ENCODE data around the gene RDH14. TPM values are rescaled to one million over a fixed set of nuclear protein-coding genes. Genes with fewer than 3 reads are reported as not detected.

RDH14 gene, protein sequence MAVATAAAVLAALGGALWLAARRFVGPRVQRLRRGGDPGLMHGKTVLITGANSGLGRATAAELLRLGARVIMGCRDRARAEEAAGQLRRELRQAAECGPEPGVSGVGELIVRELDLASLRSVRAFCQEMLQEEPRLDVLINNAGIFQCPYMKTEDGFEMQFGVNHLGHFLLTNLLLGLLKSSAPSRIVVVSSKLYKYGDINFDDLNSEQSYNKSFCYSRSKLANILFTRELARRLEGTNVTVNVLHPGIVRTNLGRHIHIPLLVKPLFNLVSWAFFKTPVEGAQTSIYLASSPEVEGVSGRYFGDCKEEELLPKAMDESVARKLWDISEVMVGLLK
- total RNA-seq (2014; rRNA removed; shearing (Covaris generic)) = 13.6 and 13.9 TPM in 2 replicates

DNA sequence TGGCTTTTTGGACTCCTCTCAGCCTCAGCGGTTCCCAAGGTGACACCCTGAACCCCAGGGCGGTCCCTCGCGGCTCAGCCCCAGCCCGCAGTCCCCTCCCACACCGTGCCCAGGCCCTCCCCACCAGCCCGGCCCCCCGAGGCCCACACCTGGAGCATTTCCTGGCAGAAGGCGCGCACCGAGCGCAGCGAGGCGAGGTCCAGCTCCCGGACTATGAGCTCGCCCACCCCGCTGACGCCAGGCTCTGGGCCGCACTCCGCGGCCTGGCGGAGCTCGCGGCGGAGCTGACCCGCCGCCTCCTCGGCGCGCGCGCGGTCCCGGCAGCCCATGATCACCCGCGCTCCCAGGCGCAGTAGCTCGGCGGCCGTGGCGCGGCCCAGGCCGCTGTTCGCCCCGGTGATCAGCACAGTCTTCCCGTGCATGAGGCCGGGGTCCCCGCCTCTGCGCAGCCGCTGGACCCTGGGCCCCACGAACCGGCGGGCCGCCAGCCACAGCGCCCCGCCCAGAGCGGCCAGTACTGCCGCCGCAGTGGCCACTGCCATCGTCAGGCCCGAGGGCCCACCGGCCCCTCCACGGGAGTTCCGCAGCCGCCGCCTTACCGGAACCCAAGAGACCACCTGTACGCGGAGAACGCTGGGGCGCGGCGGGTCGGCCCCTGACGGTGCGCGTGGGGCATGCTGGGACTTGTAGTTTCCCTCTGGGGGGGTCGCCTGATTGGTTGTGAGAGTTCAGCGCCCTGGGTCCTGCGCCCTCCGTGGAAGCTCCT lies at the start of gene RDH14:
Gene RDH14 (minus strand): TSS at position 623 of the 766 bp plus-strand sequence. CDS start 81 bp downstream, at position 542.
- peak; percentile 90 for DNase-seq (ENCODE audit: low read depth)

DNA sequence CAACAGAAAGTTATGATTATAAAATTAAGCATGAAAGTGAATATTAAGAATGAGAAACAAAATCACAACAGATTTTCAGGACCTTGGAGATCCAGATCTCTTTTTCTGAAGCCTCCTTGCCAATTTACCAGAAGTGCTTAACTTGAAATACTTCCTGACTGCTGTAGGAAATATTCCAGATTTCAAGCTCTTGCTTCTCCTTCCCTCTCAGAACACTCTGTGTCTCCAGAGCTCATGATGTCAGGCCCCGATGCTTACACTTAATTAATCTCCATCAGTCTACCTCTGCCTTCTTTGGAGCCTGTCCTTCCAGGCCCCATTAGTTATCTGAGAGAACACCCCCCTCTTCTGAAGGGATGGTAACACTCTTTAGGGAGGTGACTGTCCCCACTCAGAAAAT lies 49.6 kb upstream of the RDH14 start:
- DNase-seq (ENCODE audit: low read depth) = no peak

DNA sequence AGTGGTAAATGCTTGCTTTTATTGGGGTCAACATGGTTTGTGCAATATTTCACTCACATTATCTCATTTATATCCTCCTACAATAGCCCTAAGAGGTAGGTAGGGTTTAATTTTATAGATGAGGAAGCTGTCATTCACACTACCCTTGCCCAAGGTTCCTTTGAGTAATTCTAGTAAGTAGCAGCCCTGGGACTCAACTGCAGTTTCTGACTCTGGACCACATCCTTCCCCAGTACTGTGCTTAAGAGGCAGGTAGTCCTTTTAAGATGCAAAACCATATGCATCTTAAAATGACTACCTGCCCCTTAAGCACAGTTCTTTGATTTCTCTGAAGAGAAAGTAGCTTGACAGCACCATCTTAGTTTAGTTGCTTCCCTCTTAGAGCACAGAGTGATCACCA lies 44.7 kb upstream of the RDH14 start:
- DNase-seq (ENCODE audit: low read depth) = no peak

DNA sequence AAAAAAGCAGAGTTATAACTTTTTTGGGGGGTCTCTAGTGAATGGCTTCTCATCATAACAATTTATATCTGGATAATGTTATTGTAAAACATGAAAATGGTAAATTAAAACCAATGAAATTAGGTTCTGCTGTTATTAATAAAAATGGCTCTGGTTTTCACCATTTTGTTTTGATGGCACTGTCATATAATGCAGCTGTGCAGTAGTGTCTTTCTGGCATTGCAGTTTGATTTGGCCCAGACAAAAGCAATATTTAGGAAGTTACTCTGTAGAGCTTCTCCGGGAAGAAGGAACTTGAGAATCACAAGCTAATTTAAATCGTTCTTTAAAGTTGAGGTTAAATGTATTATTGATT lies 44.1 kb upstream of the RDH14 start:
- DNase-seq (ENCODE audit: low read depth) = no peak

DNA sequence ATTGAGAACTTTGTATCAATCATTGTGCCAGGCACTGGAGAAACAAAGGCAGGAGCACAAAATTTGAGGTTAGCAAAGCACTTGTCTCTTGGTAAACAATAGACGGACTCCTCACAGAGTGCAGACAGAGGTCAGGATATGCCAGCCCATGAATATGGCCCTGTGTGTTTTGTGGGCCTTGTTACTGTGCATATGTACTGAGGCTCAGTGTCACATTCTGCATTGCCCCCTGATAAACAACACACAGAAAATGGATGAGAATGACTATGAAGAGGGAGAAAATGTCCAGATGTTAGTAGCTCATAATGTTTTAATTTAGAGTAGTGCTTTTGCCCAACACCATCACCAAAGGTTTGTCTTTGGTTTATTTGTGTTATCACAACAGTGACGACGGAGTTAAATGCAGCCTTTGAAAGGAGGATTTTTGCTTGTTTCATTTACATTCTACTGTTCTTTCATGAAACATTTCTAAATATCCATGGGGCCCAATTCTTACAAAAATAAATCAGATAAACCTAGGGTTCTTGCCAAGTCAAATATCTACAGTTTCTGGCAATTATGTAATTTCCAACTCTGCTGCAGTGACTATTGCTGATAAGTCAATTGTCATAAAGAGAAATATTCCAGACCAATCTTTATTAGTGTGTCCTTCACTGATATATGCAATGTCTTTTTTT lies 43.5 kb upstream of the RDH14 start:
- DNase-seq (ENCODE audit: low read depth) = no peak

DNA sequence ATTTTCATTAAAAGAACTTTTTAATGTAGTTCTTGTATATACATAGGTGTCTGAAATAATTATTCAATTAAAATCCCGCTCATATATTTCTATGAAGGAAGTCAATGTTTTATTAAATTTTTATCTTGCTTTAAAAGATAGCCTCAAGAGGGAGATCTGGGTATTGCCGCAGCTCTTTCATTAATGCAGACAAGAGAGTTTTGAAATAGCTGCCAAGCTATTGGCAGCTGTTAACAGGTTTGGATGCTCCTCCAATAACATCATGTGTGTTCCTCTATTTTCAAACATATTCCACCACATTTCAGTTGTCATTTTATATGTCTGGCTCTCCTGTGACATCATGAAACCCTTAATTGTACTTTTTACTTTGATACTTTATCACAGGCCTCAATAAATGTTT lies 41.8 kb upstream of the RDH14 start:
- DNase-seq (ENCODE audit: low read depth) = no peak

DNA sequence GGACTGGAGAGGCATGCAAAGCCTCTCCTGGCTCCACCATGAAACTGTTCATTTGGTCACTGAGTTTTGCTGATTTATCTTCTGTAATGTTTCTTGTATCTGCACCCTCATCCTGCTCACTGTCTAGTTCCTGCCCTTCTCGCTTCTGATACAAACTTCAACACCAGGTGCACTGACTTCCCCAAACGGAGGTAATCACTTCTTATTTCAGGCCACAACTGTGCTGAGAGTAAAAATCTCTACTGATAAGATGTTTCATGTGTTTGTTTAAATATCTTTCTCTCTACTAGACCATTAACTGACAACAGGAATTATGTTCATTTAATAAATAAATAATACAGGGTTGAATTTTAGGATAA lies 39.8 kb upstream of the RDH14 start:
- DNase-seq (ENCODE audit: low read depth) = no peak

DNA sequence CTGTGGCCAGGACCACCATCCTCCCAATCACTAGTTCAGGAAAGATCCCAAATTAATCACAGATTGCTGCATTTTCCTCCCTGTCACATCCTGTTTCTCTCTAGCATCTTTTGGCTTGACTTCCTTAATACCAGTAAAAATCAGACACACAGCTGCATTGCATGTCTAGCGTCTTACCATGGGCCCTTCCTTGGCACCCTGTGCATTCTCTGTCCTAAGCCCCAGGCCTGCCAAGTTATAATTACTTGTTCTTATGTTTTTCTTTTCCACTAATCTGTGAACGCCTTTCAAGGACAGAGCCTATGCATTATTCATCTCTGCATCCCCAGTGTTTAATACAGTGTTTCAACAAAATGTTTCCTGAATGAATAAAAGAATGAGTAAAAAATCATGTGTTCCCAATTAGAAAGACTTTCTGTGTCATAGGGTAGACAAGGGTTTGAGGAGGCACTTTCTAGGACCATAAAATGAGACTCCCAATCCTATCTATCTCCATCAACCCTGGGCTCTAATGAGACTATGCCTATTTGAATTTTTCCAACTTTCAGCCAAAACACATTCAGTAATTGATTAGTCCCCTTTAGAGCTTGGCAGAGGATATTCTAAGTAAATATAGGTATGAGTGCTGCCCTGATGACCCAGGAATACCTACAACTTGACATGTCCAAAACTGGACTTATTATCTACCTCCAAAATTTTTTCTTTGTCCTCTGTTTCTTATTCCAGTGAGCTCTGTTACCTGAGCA lies 39.2 kb upstream of the RDH14 start:
- peak; percentile 49 for DNase-seq (ENCODE audit: low read depth)

DNA sequence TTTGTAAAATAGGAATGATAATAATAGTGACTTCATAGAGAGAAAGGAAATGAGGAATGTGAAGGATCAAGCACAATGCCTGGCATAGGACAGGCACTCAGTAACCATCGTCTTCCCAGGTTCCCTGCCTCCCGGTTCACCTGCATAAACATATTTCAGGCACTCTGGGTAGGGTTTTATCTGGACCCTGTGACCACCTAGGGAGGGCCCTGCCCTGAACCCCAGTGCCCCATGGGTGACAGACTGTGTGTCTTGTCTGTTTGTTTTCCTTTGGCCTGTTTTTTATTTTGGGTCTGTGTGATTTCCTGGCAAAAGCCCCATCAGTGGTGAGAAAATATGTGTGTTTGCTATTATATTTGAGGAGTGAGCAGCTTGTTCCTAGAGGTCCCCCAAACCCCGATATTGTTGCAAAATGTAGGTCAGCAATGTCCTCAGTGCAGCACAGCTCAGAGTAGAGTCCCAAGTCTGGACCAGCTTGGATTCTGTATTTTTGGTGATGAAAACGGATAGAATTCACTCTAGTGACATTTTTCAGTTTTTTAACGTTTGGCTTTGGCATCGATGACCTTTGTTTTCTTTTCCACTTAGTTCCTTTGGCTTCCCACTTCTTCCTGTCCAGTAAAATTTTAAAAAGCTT lies 38.5 kb upstream of the RDH14 start:
- no peak for DNase-seq (ENCODE audit: low read depth)

DNA sequence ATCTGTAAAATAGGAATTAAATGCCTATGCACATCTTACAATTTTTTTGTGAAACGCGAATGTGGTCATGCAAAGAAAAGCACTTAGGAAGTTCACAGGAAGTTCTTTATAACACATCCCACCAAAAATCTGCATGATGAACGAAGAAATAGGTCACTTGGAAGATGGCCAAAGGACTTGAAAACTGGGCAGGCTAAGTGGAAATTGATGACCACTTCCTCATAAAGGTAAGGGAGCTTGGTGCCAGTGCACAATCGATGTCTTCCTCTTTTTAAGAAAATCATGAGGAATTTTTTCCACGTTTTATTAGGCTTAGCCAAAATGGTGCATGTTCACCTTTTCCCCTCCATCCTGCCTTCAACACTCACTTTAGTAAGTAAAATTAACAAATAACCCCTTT lies 37.2 kb upstream of the RDH14 start:
- no peak for DNase-seq (ENCODE audit: low read depth)

DNA sequence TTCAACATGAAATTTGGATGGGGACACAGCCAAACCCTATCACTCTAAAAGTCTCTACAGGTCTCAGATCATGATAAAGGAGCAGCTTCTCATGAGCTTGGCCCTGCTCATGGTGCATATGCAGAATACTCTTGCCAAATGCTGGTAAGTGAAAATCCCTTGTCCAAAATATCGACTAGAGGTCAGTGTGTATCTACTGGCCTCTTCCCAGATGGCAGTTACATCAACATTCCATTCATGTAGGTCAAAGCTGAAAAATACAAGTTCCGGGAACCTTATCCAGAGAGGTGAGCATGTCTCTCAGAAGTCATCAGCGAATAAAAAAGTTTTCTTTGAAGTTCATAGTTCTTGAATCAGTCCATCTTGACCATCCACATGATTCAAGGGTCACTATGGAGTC lies 36.5 kb upstream of the RDH14 start:
- DNase-seq (ENCODE audit: low read depth) = no peak

DNA sequence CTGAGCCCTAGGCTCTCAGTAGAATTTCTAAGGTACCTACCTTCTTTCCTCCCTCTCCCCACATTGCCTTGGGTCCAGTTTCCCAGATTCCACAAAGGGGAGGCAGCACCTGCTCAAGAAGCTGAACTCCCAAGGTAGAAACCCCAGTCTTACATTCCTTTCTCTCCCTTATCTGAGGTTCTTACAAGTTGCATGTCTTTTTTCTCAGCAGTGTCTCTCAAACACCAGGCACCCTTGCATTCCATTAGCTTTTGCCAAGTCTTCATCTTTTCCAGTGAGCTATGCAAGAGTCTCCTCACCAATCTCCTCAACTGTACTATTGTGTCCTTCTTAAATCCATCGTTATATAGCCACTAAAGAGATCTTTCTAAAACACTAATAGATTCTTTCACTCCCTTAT lies 33.0 kb upstream of the RDH14 start:
- no peak for DNase-seq (ENCODE audit: low read depth)

DNA sequence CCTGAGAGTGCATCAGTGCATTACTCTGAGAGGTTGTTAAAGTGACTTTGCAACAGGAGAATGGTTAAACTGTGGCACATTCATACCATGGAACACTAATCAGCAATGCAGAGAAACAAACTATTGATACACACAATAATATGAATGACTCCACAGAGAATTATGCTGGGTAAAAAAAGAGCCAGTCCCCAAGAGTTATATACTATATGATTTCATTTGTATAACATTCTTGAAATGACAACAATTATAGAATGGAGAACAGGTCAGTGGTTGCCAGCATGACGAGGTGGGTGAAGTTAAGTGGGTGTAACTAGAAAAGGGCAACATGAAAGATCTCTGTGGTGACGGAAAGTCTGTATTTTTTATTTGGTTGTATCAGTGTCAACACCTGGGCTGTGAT lies 31.9 kb upstream of the RDH14 start:
- no peak for DNase-seq (ENCODE audit: low read depth)

DNA sequence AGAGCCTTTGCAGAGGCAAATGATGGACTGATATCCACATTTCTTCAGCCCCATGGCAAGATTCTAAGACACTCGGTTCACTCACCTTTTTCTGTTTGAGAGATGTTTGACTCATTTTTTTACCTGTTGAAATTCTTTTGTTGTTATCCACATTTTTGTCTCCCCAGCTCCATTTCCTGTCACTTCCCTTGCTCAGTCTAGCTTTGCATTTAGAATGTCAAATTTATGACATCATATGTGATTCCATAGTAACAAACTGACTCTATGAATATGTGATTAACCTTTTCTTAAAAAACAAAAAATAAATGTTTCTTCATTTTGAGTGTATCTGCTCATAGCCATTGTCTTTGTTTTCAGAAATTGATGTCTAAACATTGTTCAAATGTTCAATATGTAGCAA lies 28.9 kb upstream of the RDH14 start, which contains the start of gene NT5C1B:
Gene NT5C1B (minus strand): TSS at position 216 of the 400 bp plus-strand sequence. CDS start 101 bp downstream, at position 115.
- no peak for DNase-seq (ENCODE audit: low read depth)

DNA sequence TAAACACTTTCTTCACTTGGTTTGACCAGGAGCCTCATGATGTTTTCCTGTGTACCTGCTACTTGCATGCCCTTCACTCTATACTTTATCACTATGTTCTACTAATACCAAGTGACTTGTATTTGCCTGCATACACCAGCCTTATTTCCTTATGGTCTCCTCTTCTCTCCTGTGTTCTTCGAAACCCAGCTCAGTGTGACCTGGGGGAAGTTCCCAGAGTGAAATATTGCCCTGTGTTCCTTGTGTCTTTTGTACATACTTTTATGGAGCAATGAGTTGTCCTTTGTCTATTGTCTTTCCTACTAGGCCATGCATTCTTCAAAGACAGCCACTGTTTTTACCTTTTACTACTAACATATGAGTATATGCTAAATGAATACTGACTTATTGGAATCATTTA lies 28.3 kb upstream of the RDH14 start:
- no peak for DNase-seq (ENCODE audit: low read depth)

DNA sequence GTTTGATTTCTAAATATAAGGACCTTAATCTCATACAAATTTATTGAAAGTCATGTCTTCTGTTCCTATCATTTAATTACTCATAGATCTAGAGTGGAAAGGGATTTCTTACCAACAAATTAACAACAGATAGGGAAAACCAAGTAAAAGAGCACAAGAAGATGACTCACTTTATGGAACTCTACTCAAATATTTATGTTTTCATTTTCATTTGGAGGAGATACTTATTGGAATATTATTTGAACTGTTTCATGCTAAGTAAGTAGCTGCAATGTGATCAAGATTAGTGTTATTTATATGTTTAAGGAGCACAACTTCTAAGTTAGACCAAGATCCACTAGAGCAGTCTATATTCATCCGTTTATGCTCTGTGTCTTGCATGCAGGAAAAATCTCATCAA lies 27.6 kb upstream of the RDH14 start:
- DNase-seq (ENCODE audit: low read depth) = no peak

DNA sequence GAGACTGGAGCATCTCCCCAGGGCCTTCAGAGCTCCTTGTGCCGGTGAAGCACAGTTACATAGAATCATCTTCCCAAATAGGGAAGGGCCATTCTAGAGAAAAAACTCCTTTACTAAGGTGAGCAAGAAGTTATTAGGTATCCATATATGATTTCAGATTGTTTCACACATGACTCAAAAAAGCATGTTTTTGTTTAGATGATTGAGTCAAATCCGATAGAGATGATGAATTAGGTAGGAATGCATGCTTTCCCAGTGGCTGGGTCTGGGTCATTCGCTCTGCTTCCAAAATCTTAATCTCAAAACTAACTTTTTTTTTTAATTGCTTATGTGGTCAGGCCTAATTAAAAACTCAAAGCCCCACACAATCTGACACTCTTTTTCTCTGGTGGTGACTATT lies 25.1 kb upstream of the RDH14 start:
- DNase-seq (ENCODE audit: low read depth) = no peak

DNA sequence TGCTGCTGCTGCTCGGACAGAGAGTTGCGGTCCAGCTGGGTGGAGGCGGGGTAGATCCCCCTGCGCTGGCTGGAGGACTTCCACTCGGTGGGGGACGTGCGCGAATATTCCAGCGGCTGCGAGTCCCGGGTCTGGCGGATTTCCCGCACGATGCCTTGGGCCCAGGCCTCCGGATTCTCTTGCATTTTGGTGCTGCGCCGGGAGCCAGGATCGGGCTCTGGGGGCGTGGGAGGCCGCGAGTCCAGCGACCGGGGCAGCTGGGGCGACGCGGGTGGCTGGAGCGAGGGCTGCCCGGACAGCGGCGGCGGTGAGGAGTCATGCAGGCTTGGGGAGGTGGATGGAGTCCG lies 24.1 kb upstream of the RDH14 start:
- DNase-seq (ENCODE audit: low read depth) = no peak

DNA sequence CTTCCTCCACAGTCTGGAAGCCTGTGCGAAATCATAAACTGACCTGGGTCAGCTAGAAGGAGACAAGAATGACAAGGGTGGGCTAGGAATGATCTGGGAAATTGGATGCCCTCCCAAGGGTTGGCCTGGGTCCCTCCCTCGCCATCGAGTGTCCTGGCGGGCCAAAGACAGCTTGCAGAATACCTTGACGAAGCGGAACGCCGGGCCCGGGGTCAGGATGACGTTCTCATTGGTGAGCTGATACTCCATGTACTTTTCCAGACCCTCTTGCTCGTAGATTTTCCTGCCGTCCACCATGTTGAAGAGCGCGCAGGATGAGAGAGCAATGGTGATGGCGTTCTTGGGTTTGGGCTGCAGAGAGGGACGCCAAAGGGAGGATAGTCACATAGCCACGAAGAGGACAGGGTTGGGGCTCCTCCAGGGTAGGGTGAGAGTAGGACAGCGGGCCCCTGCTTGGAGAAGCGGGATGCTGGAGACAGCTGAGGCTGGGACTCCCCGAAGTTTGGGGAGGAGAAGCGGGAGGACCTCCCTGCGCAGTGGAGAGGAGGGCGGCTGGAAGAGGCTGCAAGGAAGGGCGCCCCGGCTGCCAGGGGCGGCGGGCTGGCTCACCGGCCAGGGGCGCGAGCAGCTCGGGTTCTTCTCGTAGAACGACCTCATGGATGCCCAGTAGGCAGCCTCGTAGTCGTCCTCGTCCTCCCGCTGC lies 23.6 kb upstream of the RDH14 start:
- no peak for DNase-seq (ENCODE audit: low read depth)

DNA sequence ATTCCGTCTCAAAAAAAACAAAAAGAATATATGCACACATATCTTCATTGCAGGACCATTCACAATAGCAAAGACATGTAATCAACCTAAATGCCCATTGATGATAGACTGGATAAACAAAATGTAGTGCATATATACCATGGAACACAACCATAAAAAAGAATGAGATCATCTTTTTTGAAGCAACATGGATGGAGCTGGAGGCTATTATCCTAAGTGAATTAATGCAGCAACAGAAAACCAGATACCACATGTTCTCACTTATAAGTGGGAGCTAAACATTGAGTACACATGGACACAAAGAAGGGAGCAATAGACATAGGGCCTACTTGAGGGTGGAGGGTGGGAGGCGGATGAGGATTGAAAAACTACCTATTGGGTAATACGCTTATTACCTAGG lies 20.2 kb upstream of the RDH14 start:
- no peak for DNase-seq (ENCODE audit: low read depth)

DNA sequence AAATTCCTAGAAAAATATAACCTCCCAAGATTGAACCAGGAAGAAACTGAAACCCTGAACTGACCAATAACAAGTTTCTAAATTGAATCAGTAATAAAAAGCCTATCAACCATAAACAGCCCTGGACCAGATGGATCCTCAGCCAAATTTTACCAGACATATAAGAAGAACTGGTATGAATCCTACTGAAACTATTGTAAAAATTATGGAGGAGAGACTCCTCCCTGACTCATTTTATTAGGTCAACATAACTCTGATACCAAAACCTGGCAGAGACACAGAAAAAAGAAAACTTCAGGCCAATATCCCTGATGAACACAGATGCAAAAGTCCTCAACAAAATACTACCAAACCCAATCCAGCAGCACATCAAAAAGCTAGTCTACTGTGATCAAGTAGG lies 17.6 kb upstream of the RDH14 start:
- DNase-seq (ENCODE audit: low read depth) = no peak

All from RPMI7951 (cell line).